ENCODE measurements around the gene ZG16B. TPM values are rescaled to one million over a fixed set of nuclear protein-coding genes. Genes with fewer than 3 reads are reported as not detected.

The ZG16B gene
- total RNA-seq, 2 donors from 2014 or later = 34.1 to 62.1 TPM

DNA sequence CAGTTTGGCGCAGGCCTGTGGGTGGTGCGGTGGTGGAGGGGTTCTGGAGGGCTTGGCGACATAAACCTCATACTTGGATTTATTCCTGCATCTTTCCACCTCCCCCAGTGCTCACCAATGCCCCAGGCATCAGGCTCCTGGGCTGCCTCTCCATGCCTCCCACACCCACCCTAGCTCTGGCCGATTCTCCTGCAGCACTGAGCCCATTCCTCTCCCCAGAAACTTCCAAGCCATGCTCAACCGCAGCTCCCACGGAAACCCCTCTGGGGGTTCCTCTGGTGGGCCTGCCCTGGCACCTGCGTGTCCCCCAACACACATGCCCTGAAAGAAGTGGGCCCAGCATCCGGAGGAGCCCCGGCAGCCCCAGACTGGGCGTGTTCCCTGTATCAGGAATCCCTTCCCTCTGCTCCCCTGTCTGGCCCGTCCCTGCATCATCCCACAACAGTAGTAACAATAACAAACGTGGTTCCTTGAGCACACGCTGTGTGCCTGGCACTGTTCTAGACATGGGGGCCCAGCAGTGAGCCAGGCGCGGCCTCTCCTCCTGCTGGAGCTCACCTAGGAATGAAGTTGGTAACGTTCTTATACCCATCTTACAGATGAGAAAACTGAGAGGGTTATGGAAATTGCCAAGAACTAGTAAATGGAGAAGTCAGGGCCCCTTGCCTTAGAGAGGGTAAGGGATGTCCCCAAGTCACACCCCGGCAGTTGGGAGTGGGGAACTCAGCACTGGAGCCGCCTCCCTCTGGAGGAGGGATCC, 10.7 kb upstream of the ZG16B start:
- DNase-seq = no peak
- no peaks in the 10 kb centered on the region for H3K4me1 ChIP-seq
- H3K27me3 ChIP-seq = no peaks in the 10 kb centered on the region
- no peak overlapping the region for H3K27ac ChIP-seq
- TF ChIP-seq CTCF (IDR thresholded peaks at IDR 0.05) = no peak
- H3K9me3 ChIP-seq = no peaks in the 10 kb centered on the region
- H3K9ac ChIP-seq (ENCODE audit: low read depth in 2 of 2, low read length in 2 of 2) = no peak overlapping the region
- H3K36me3 ChIP-seq = no peaks in the 10 kb centered on the region
- H3K4me3 ChIP-seq = no peak overlapping the region
- intact Hi-C loops (cut with DNase I) = no loop called here

GRCh38 chr16:2819939-2820835, 9.9 kb upstream of the ZG16B start:
- Histone ChIP-seq H3K27me3 (no peaks in the 10 kb centered on the region), H3K36me3 (no peaks in the 10 kb centered on the region), H3K9ac (ENCODE audit: low read depth in 2 of 2, low read length in 2 of 2) (no peak overlapping the region), H3K4me3 (no peak overlapping the region), H3K9me3 (no peaks in the 10 kb centered on the region), H3K27ac (no peak overlapping the region), H3K4me1 (no peaks in the 10 kb centered on the region)
- DNase-seq = no peak
- no peak for TF ChIP-seq CTCF (IDR thresholded peaks at IDR 0.05)
- intact Hi-C loops (cut with DNase I) = no loop called here

GRCh38 chr16:2820836-2821486, 9.1 kb upstream of the ZG16B start:
- H3K27ac ChIP-seq = no peak overlapping the region
- no peaks in the 10 kb centered on the region for H3K9me3 ChIP-seq
- no peaks in the 10 kb centered on the region for H3K36me3 ChIP-seq
- H3K4me1 ChIP-seq = no peaks in the 10 kb centered on the region
- no peak overlapping the region for H3K9ac ChIP-seq (ENCODE audit: low read depth in 2 of 2, low read length in 2 of 2)
- TF ChIP-seq CTCF (IDR thresholded peaks at IDR 0.05) = no peak
- H3K4me3 ChIP-seq = no peak overlapping the region
- H3K27me3 ChIP-seq = no peaks in the 10 kb centered on the region
- intact Hi-C loops (cut with DNase I) = no loop called here
- no peak for DNase-seq

DNA sequence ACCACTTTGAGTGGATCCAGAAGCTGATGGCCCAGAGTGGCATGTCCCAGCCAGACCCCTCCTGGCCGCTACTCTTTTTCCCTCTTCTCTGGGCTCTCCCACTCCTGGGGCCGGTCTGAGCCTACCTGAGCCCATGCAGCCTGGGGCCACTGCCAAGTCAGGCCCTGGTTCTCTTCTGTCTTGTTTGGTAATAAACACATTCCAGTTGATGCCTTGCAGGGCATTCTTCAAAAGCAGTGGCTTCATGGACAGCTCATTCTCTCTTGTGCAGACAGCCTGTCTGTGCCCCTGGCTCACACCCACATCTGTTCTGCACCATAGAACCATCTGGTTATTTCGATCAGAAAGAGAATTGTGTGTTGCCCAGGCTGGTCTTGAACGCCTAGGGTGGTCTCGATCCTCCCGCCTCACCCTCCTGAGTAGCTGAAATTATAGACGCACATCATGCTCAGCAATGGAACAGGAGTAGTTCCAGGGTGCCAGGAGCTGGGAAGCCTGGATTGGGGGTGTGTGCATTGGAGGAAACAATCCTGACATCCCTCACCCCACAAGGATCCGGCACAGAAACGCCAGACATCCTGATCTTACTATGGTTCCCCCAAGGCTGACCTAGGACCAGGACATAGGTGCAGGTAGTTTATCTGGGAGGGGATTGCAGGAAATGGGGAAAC, 8.5 kb upstream of the ZG16B start:
- intact Hi-C loops (cut with DNase I) = no loop called here
- DNase-seq = no peak
- H3K27me3 ChIP-seq = no peaks in the 10 kb centered on the region
- H3K4me3 ChIP-seq = no peak overlapping the region
- no peak overlapping the region for H3K27ac ChIP-seq
- H3K36me3 ChIP-seq = no peaks in the 10 kb centered on the region
- H3K4me1 ChIP-seq = no peaks in the 10 kb centered on the region
- no peak for TF ChIP-seq CTCF (IDR thresholded peaks at IDR 0.05)
- no peak overlapping the region for H3K9ac ChIP-seq (ENCODE audit: low read depth in 2 of 2, low read length in 2 of 2)
- no peaks in the 10 kb centered on the region for H3K9me3 ChIP-seq

DNA sequence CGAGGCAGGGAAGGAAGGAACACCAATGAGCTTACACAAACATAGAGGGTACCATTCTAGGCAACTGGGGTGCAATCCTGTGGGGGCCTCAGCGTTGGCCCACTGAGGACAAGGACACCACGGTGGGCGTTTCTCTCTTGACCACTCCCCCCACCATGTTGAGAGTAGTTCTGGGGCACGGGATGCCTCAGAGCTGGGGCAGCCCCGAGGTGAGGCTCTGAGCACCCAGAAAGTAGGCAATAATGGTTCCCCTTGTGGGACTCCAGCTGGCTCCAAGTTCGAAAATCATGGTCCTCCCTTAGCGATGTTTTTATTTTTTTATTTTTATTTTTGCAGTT, 8.0 kb upstream of the ZG16B start:
- H3K9me3 ChIP-seq = no peaks in the 10 kb centered on the region
- intact Hi-C loops (cut with DNase I) = no loop called here
- H3K4me3 ChIP-seq = no peak overlapping the region
- no peak overlapping the region for H3K27ac ChIP-seq
- H3K27me3 ChIP-seq = no peaks in the 10 kb centered on the region
- no peaks in the 10 kb centered on the region for H3K36me3 ChIP-seq
- H3K9ac ChIP-seq (ENCODE audit: low read depth in 2 of 2, low read length in 2 of 2) = no peak overlapping the region
- no peak for TF ChIP-seq CTCF (IDR thresholded peaks at IDR 0.05)
- no peaks in the 10 kb centered on the region for H3K4me1 ChIP-seq
- no peak for DNase-seq

Measured in colonic mucosa (tissue), 4 donors.